ENCODE results near the gene CTNNBL1. TPM values are rescaled to one million over a fixed set of nuclear protein-coding genes. Genes with fewer than 3 reads are reported as not detected.

The CTNNBL1 gene
- total and polyA plus RNA-seq, 12 donors, result 42.2 to 104 (median 52.0) TPM

DNA sequence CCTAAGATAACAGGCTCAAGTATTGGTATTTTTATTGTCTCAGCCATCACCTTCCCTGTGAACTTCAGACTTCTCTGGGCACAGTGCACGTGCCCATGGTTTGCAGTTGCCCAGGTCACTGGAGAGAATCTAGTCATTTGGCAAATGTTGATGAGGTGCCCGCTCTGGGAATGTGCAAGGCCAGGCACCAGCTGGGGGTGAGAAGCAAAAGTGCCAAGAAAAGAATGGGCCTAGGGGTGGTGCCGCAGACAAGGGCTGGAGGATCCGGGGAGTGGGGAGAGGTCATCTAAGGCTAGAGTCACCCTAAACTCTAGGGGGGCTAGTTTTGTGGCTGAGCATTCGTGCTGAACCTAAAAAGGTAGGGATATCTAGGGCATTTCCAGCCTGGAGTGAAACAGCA, 152.0 kb downstream of the CTNNBL1 start:
- intact Hi-C loops (cut with DNase I), result loop anchor here in 1 of 10 donors (2.0 kb wide), 1 partner anchor 145 kb away; no protein-coding TSS in a partner anchor
- Histone ChIP-seq H3K27me3 (no peaks in the 10 kb centered on the region), H3K4me1 (peaks cover 0 to 14% (median 3%) of the 10 kb centered on the region in 9 donors), H3K27ac (peak overlapping the region in 1 of 10 donors; percentile 31), H3K9me3 (no peaks in the 10 kb centered on the region), H3K4me3 (no peak overlapping the region), H3K36me3 (peaks cover 0 to 94% (median 16%) of the 10 kb centered on the region in 9 donors)
- TF ChIP-seq, protein P1, sequence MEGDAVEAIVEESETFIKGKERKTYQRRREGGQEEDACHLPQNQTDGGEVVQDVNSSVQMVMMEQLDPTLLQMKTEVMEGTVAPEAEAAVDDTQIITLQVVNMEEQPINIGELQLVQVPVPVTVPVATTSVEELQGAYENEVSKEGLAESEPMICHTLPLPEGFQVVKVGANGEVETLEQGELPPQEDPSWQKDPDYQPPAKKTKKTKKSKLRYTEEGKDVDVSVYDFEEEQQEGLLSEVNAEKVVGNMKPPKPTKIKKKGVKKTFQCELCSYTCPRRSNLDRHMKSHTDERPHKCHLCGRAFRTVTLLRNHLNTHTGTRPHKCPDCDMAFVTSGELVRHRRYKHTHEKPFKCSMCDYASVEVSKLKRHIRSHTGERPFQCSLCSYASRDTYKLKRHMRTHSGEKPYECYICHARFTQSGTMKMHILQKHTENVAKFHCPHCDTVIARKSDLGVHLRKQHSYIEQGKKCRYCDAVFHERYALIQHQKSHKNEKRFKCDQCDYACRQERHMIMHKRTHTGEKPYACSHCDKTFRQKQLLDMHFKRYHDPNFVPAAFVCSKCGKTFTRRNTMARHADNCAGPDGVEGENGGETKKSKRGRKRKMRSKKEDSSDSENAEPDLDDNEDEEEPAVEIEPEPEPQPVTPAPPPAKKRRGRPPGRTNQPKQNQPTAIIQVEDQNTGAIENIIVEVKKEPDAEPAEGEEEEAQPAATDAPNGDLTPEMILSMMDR (IDR thresholded peaks at IDR 0.05), result no peak
- WGBS, 2 donors, result 88 to 91% methylated on average over 5 of the region's 5 CpGs
- DNase-seq (no peak), ATAC-seq (peak in 1 of 8 donors; percentile 25)

DNA sequence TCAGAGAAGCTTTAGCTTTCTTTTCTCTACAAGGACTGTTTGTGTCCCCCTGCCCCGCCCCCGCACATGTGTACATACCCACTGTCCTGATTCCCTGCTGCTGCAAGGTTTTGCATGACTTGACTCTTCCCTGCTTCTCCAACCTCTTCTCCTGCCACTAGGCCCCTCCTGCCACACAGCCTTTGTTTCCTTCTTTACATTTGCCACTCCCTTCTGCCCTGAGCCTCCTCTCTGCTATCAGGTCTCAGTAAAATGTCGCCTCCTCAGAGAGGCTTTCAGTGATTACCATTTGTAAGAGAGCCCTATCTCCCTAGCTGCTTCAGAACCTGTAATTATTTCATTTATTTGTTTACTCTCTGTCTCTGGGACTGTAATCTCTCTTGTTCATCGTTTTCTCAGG, 152.7 kb downstream of the CTNNBL1 start:
- Histone ChIP-seq H3K4me1 (peaks cover 0 to 14% (median 3%) of the 10 kb centered on the region in 9 donors), H3K27ac (no peak overlapping the region), H3K9me3 (no peaks in the 10 kb centered on the region), H3K27me3 (no peaks in the 10 kb centered on the region), H3K36me3 (peaks cover 0 to 92% (median 10%) of the 10 kb centered on the region in 9 donors), H3K4me3 (no peak overlapping the region)
- intact Hi-C loops (cut with DNase I), result no loop called here
- 94% methylated on average over 4 of the region's 4 CpGs for WGBS, 2 donors
- TF ChIP-seq, protein P1 (IDR thresholded peaks at IDR 0.05), result no peak
- no peak for DNase-seq
- ATAC-seq, result no peak

DNA sequence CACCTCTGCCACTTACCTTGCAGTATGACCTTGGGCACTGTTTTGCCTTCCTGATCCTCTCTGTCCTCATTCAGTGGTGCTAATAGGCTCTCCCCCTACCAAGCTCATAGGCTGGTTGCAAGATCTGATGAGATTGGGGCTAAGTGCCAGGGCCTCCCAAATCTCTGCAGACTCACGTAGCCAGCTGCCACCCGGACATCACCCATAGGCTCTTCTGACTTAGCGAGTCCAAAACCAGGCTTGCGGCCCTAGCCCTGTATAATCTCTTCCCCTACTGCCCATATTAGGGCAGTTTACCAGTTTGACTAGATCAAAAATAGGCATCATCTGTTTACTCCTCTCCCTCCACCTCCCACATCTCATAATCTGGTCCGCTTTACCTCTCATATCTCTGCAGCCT, 154.9 kb downstream of the CTNNBL1 start:
- DNase-seq (no peak), ATAC-seq (no peak)
- intact Hi-C loops (cut with DNase I), result no loop called here

DNA sequence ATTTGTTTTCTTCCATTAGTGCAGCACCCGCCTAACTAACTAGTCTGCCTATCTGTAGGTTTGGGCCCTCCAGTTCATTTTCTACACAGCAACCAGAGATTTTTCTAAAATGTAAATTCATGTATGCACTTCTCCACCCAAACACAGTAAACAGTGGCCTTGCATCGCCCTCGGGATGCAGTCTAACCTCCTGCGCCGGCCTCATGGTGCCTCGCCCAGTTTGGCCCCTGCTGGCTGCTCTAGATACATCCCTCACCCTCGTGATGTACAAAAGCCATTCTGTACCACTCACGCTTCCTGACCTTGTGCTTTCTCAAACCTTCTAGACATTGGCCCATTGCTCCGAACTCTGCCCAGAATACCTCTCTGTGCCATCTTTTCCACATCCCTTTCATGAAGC, 155.3 kb downstream of the CTNNBL1 start:
- Histone ChIP-seq H3K4me3 (no peak overlapping the region), H3K4me1 (peaks cover 0 to 14% (median 3%) of the 10 kb centered on the region in 9 donors), H3K27ac (no peak overlapping the region), H3K9me3 (no peaks in the 10 kb centered on the region), H3K36me3 (peaks cover 0 to 93% (median 10%) of the 10 kb centered on the region in 9 donors), H3K27me3 (no peaks in the 10 kb centered on the region)
- no peak for DNase-seq
- TF ChIP-seq, protein P1 (IDR thresholded peaks at IDR 0.05), result no peak
- no peak for ATAC-seq
- 97% methylated on average over 9 of the region's 9 CpGs for WGBS, 2 donors
- intact Hi-C loops (cut with DNase I), result no loop called here

More for the DNA sequence above, 154.9 kb downstream of the CTNNBL1 start:
- H3K27me3 ChIP-seq, result no peaks in the 10 kb centered on the region
- no peak overlapping the region for H3K27ac ChIP-seq
- WGBS, 2 donors, result 78 to 89% methylated on average over 5 of the region's 5 CpGs
- peaks cover 0 to 14% (median 3%) of the 10 kb centered on the region in 9 donors for H3K4me1 ChIP-seq
- no peak overlapping the region for H3K4me3 ChIP-seq
- H3K9me3 ChIP-seq, result no peaks in the 10 kb centered on the region
- H3K36me3 ChIP-seq, result peaks cover 0 to 92% (median 8%) of the 10 kb centered on the region in 9 donors
- TF ChIP-seq, protein P1 (IDR thresholded peaks at IDR 0.05), result no peak

Data from heart right ventricle (tissue), 16 donors.